H1 (cell line): ENCODE data around the gene CACNA2D1. TPM values are rescaled to one million over a fixed set of nuclear protein-coding genes. Genes with fewer than 3 reads are reported as not detected.

ENCODE experiments used
- CTCF ChIA-PET: fragments of 300-600 bp; sonication (Branson Sonifier 250); formaldehyde crosslinking; loops from one replicate; lab custom pipeline; 2021; ENCODE audit not compliant: partially characterized antibody; lab: Charles Lee
- POLR2A ChIA-PET: fragments of 300-600 bp; sonication (Branson Sonifier 250); formaldehyde crosslinking; loops from one replicate; lab custom pipeline; 2021; ENCODE audit warnings: inconsistent platforms; ENCODE audit not compliant: partially characterized antibody; lab: Charles Lee
- DNase-seq, 2 experiments: peaks; one replicate each; pipeline versions ENCODE4 v3.0.0 to v3.0.0-alpha.2; 2010 to 2022; ENCODE audit warnings: low spot score in 2 of 2, low read depth in 1 of 2, mixed read lengths in 1 of 2
- FAIRE-seq: peaks from 2 replicates; lab custom pipeline; 2011; peaks lifted over from hg19 to GRCh38; lab: Jason Lieb, UNC
- H2AFZ ChIP-seq: 2 replicates; pipeline ENCODE4 v1.8.1; 2012; ENCODE audit warnings: low read length, inconsistent platforms
- H2AK5ac ChIP-seq: 2 replicates; pipeline ENCODE4 v1.6.1; 2013; ENCODE audit warnings: low read depth, low read length
- H2BK120ac ChIP-seq: replicated peaks from 2 replicates; pipeline ENCODE3; 2013; ENCODE audit warnings: low read depth, low read length, inconsistent platforms
- H2BK12ac ChIP-seq: 2 replicates; pipeline ENCODE4 v1.6.1; 2013; ENCODE audit warnings: low read depth, low read length
- H2BK15ac ChIP-seq: 2 replicates; pipeline ENCODE4 v1.6.1; 2013; ENCODE audit warnings: low read length
- H2BK20ac ChIP-seq: 2 replicates; pipeline ENCODE4 v1.6.1; 2013; ENCODE audit warnings: low read length
- H2BK5ac ChIP-seq: 2 replicates; pipeline ENCODE4 v1.6.1; 2013; ENCODE audit warnings: low read depth, low read length
- H3K14ac ChIP-seq: 2 replicates; pipeline ENCODE4 v1.6.1; 2013; ENCODE audit warnings: inconsistent platforms; ENCODE audit not compliant: insufficient read length
- H3K18ac ChIP-seq: 2 replicates; pipeline ENCODE4 v1.6.1; 2013; ENCODE audit warnings: low read length; ENCODE audit errors: extremely low read depth
- H3K23ac ChIP-seq: 2 replicates; pipeline ENCODE4 v1.6.1; 2013; ENCODE audit warnings: inconsistent platforms; ENCODE audit not compliant: insufficient read length
- H3K23me2 ChIP-seq: 2 replicates; pipeline ENCODE4 v1.6.1; 2013; ENCODE audit warnings: low read depth, low read length
- H3K27ac ChIP-seq: 2 replicates; pipeline ENCODE4 v1.6.1; 2011; ENCODE audit warnings: low read depth, low read length, inconsistent platforms
- H3K27me3 ChIP-seq, 4 experiments: replicated peaks in 1 of 4; 1 replicate in 1 of 4; 2 replicates in 3 of 4; pipeline versions ENCODE4 v1.6.1 to v1.8.1; 2011 to 2013; ENCODE audit warnings: low read length in 3 of 4, mild to moderate bottlenecking in 3 of 4, inconsistent platforms in 2 of 4, mixed read lengths in 2 of 4, moderate library complexity in 1 of 4; ENCODE audit not compliant: control insufficient read depth in 3 of 4, insufficient read depth in 3 of 4; ENCODE audit errors: extremely low read depth in 1 of 4
- H3K36me3 ChIP-seq, 4 experiments: 2 replicates each; pipeline versions ENCODE4 v1.6.1 to v1.8.1; 2011 to 2013; ENCODE audit warnings: mild to moderate bottlenecking in 4 of 4, low read length in 3 of 4, moderate library complexity in 2 of 4, control low read depth in 1 of 4, inconsistent platforms in 1 of 4; ENCODE audit not compliant: insufficient read depth in 4 of 4, control insufficient read depth in 2 of 4
- H3K4ac ChIP-seq: replicated peaks from 2 replicates; pipeline ENCODE3; 2013; ENCODE audit warnings: low read length, low read depth, mixed read lengths, inconsistent platforms; ENCODE audit not compliant: insufficient read length
- H3K4me1 ChIP-seq, 4 experiments: replicated peaks in 1 of 4; 1 replicate in 1 of 4; 2 replicates in 3 of 4; pipeline versions ENCODE4 v1.6.1 to v1.8.1; 2011 to 2013; ENCODE audit warnings: low read length in 3 of 4, inconsistent platforms in 2 of 4, mixed read lengths in 1 of 4; ENCODE audit not compliant: insufficient read depth in 4 of 4, control insufficient read depth in 3 of 4
- H3K4me2 ChIP-seq, 2 experiments: 2 replicates each; pipeline versions ENCODE4 v1.6.1 to v1.8.1; 2011 to 2013; ENCODE audit warnings: low read depth in 2 of 2, low read length in 2 of 2, control low read depth in 1 of 2, inconsistent platforms in 1 of 2, mild to moderate bottlenecking in 1 of 2; ENCODE audit not compliant: insufficient read depth in 1 of 2
- H3K4me3 ChIP-seq, 4 experiments: fragments of 200-600, 300-600 bp in 1 of 4; sonication (generic), shearing (Covaris generic), sonication (Bioruptor Twin) in 1 of 4; 2 replicates each; pipeline versions ENCODE4 v1.5.1 to v1.8.1; 2011 to 2016; ENCODE audit warnings: low read length in 4 of 4, low read depth in 3 of 4, control low read depth in 2 of 4, inconsistent platforms in 2 of 4, mild to moderate bottlenecking in 2 of 4, mixed read lengths in 1 of 4, moderate library complexity in 1 of 4; ENCODE audit not compliant: insufficient read depth in 2 of 4; ENCODE audit errors: extremely low read depth in 1 of 4
- H3K56ac ChIP-seq: replicated peaks from 2 replicates; pipeline ENCODE3; 2013; ENCODE audit warnings: low read depth, mild to moderate bottlenecking, mixed read lengths, low read length, inconsistent platforms; ENCODE audit not compliant: insufficient read length
- H3K79me1 ChIP-seq: 2 replicates; pipeline ENCODE4 v1.6.1; 2013; ENCODE audit warnings: low read depth, low read length, control low read depth
- H3K79me2 ChIP-seq, 2 experiments: 2 replicates each; pipeline versions ENCODE4 v1.6.1 to v1.8.1; 2012 to 2013; ENCODE audit warnings: low read length in 2 of 2, mild to moderate bottlenecking in 2 of 2, inconsistent platforms in 1 of 2; ENCODE audit not compliant: insufficient read depth in 2 of 2, control insufficient read depth in 1 of 2
- H3K9ac ChIP-seq, 4 experiments: replicated peaks in 1 of 4; 1 replicate in 1 of 4; 2 replicates in 3 of 4; pipeline versions ENCODE4 v1.6.1 to v1.8.1; 2011 to 2013; ENCODE audit warnings: low read depth in 3 of 4, low read length in 3 of 4, control low read depth in 2 of 4, mild to moderate bottlenecking in 2 of 4, moderate library complexity in 2 of 4, inconsistent platforms in 1 of 4; ENCODE audit errors: extremely low read depth in 1 of 4
- H3K9me3 ChIP-seq, 2 experiments: 2 replicates each; pipeline versions ENCODE4 v1.6.1 to v1.8.1; 2012 to 2013; ENCODE audit warnings: mild to moderate bottlenecking in 2 of 2, moderate library complexity in 2 of 2, control low read depth in 1 of 2, inconsistent platforms in 1 of 2, low read depth in 1 of 2, low read length in 1 of 2, mixed read lengths in 1 of 2; ENCODE audit not compliant: insufficient read depth in 2 of 2
- H4K20me1 ChIP-seq, 2 experiments: replicated peaks in 1 of 2; 2 replicates each; pipeline versions ENCODE3 to v1.8.1; 2011 to 2013; ENCODE audit warnings: inconsistent platforms in 2 of 2, low read length in 2 of 2, mild to moderate bottlenecking in 1 of 2; ENCODE audit not compliant: insufficient read depth in 2 of 2, control insufficient read depth in 1 of 2
- H4K5ac ChIP-seq: 2 replicates; pipeline ENCODE4 v1.6.1; 2013; ENCODE audit warnings: low read length, low read depth, mixed read lengths, inconsistent platforms; ENCODE audit not compliant: insufficient read length
- H4K8ac ChIP-seq: 2 replicates; pipeline ENCODE4 v1.8.0; 2013; ENCODE audit warnings: mild to moderate bottlenecking, moderate library complexity, low read length, inconsistent platforms; ENCODE audit not compliant: insufficient read depth; ENCODE audit errors: extremely low read depth
- H4K91ac ChIP-seq: replicated peaks from 2 replicates; pipeline ENCODE3; 2013; ENCODE audit warnings: low read length, mixed read lengths, inconsistent platforms; ENCODE audit not compliant: insufficient read length
- ATF3 ChIP-seq: IDR thresholded peaks from 2 replicates; pipeline ENCODE4 v1.6.1; 2011; ENCODE audit warnings: low read depth, mild to moderate bottlenecking, low read length; ENCODE audit not compliant: insufficient read depth
- E2F6 ChIP-seq: IDR thresholded peaks from 2 replicates; pipeline ENCODE4 v1.6.1; 2012; ENCODE audit warnings: inconsistent platforms
- NANOG ChIP-seq: IDR thresholded peaks from 2 replicates; pipeline ENCODE4 v1.6.1; 2011; ENCODE audit warnings: low read length, low read depth, mild to moderate bottlenecking, inconsistent platforms; ENCODE audit not compliant: insufficient read depth, poor library complexity, severe bottlenecking
- POLR2AphosphoS5 ChIP-seq: IDR thresholded peaks from 2 replicates; pipeline ENCODE4 v1.6.1; 2011; ENCODE audit warnings: low read depth, low read length
- RAD21 ChIP-seq, 2 experiments: IDR thresholded peaks in 1 of 2; conservative IDR thresholded peaks in 1 of 2; 2 replicates each; pipeline ENCODE4 v1.6.1; 2011; ENCODE audit warnings: low read depth in 2 of 2, low read length in 2 of 2, improper control_type of control experiment in 1 of 2, inconsistent platforms in 1 of 2, mild to moderate bottlenecking in 1 of 2, moderate library complexity in 1 of 2
- RBBP5 ChIP-seq: IDR thresholded peaks from 2 replicates; pipeline ENCODE4 v1.7.1; 2012; ENCODE audit warnings: low read depth, mild to moderate bottlenecking, inconsistent platforms, low read length, moderate library complexity, borderline replicate concordance
- SIRT6 ChIP-seq: IDR thresholded peaks from one replicate; pipeline ENCODE4 v1.7.1; 2012; ENCODE audit warnings: low read length, inconsistent platforms
- TAF7 ChIP-seq: optimal IDR thresholded peaks from 2 replicates; pipeline ENCODE3; 2011; ENCODE audit warnings: low read depth, mild to moderate bottlenecking, inconsistent platforms, low read length, moderate library complexity, borderline replicate concordance
- USF2 ChIP-seq: IDR thresholded peaks from 2 replicates; pipeline ENCODE4 v1.6.1; 2011; ENCODE audit warnings: low read length, improper control_type of control experiment
- WGBS, 2 experiments: shearing (Covaris generic) in 1 of 2; methylation state at CpG; one replicate each; pipeline versions ENCODE4 v1.1.6 to v1.1.7; 2013 to 2015; ENCODE audit warnings: low lambda C conversion rate in 2 of 2, mixed read lengths in 2 of 2, inconsistent platforms in 1 of 2, low coverage in 1 of 2, missing lambda C conversion rate in 1 of 2; ENCODE audit not compliant: insufficient replicate concordance in 2 of 2, insufficient coverage in 1 of 2, insufficient read length in 1 of 2; ENCODE audit errors: extremely low coverage in 1 of 2, missing lambda C conversion rate in 1 of 2; 5-methylcytosine and 5-hydroxymethylcytosine counted together
- polyA plus RNA-seq, 7 experiments: library from polyadenylated mRNA; depleted of rRNA in 3 of 7; stranded (reverse) in 5 of 7; unstranded in 2 of 7; fragments of >200 nt in 5 of 7; fragments of 200-250 nt in 2 of 7; gene quantifications; 1 replicate in 5 of 7; 2 replicates in 1 of 7; 4 replicates in 1 of 7; pipeline versions ENCODE4 v1.2.1 to v1.2.3, GENCODE V29; 2011 to 2013; ENCODE audit warnings: missing spikeins in 2 of 7, mixed read lengths in 2 of 7
- total RNA-seq: library from RNA; stranded (reverse); fragmentation: NEBNext Ultra II Directional; extraction: Animal tissue kit (Norgen Biotek cat#: 25700); gene quantifications from 2 replicates; pipeline ENCODE4 v1.2.1, GENCODE V29; 2021

Gene CACNA2D1
- total and polyA plus RNA-seq, 2 of the 8 experiments (the other 6 are each of a cell fraction or from before 2014, with no cell fraction given), result 4.3 to 27.3 TPM

GRCh38 chr7:82327898-82328297, 115.7 kb downstream of the CACNA2D1 start:
- WGBS, 2 experiments, result 57% methylated on average over 3 of the region's 3 CpGs; no CpG with 5 or more reads in 1 of the 2 experiments
- Histone ChIP-seq H3K79me1 (no peaks in the 10 kb centered on the region), H3K9me3 (no peaks in the 10 kb centered on the region), H3K4me3 (no peak overlapping the region), H3K18ac (no peak overlapping the region), H3K36me3 (no peaks in the 10 kb centered on the region), H3K23ac (no peak overlapping the region), H3K27ac (0 out of 2 replicates have a peak overlapping the region, but pooled peaks have one; percentile 10), H4K20me1 (no peaks in the 10 kb centered on the region), H3K14ac (no peak overlapping the region), H4K5ac (no peak overlapping the region), H2BK12ac (no peak overlapping the region), H3K4ac (no peak overlapping the region), H4K91ac (no peak overlapping the region), H3K79me2 (no peaks in the 10 kb centered on the region), H3K4me1 (peaks cover 0 to 4% (median under 1%) of the 10 kb centered on the region in 4 experiments; a peak in 2 of 7 replicates), H3K9ac (no peak overlapping the region), H2AK5ac (no peak overlapping the region), H3K27me3 (no peaks in the 10 kb centered on the region), H2AFZ (no peak overlapping the region), H2BK5ac (no peak overlapping the region), H3K23me2 (no peaks in the 10 kb centered on the region), H2BK120ac (no peak overlapping the region), H3K4me2 (no peak overlapping the region), H3K56ac (no peak overlapping the region), H4K8ac (no peak overlapping the region), H2BK15ac (no peak overlapping the region), H2BK20ac (no peak overlapping the region)
- TF ChIP-seq RAD21 (IDR thresholded peaks at IDR 0.05 in 1 of 2, conservative IDR thresholded peaks at IDR 0.05 in 1 of 2; ENCODE audit: low read depth in 2 of 2, low read length in 2 of 2) (no peak), SIRT6 (no peak), TAF7 (no peak), RBBP5 (no peak), NANOG (no peak), ATF3 (no peak), E2F6 (no peak), POLR2AphosphoS5 (no peak), USF2 (no peak)
- POLR2A ChIA-PET, result no interaction called here
- FAIRE-seq (no peak), DNase-seq (no peak)
- CTCF ChIA-PET, result interaction anchor here (0.6 kb wide), 1 partner anchor 14 kb away, joined by 3 read pairs; no protein-coding TSS in a partner anchor
